CD4-positive, alpha-beta T cell treated with Interleukin-21 for 1 hour (primary cell): Measurements from ENCODE around the gene SEC24B.

Experiments used
- DNase-seq: peaks from one replicate; pipeline ENCODE4 v3.0.0-alpha.2; 2020

The SEC24B gene

DNA sequence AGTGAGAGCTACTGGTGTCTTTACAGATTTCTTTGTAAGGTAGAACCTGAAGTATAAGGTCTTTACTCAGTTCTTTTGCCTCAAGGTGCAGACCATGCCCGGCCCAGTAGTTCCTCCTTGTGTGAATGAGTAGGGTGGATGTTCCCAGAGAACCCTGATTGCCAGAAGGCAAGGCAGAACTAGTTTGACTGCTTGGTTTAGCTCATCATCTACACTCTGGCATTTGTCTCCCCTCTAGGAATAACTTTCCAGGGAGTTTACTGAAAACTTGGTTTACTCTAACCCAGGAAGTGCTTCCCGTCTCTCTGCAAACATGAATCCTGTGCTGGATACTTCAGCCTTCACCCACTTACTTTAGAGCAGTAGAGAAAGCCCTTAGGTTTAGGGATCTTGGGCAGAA is 155.5 kb downstream of the SEC24B start:
- no peak for DNase-seq

- DNase-seq, result no peak
Measured at GRCh38 chr4:109589605-109590004, 156.0 kb downstream of the SEC24B start.
